ENCODE measurements around the gene NHEJ1. TPM values are rescaled to one million over a fixed set of nuclear protein-coding genes. Genes with fewer than 3 reads are reported as not detected.

Gene NHEJ1
- total RNA-seq, 4 donors from 2014 or later: 8.6 to 13.8 (median 11.9) TPM

DNA sequence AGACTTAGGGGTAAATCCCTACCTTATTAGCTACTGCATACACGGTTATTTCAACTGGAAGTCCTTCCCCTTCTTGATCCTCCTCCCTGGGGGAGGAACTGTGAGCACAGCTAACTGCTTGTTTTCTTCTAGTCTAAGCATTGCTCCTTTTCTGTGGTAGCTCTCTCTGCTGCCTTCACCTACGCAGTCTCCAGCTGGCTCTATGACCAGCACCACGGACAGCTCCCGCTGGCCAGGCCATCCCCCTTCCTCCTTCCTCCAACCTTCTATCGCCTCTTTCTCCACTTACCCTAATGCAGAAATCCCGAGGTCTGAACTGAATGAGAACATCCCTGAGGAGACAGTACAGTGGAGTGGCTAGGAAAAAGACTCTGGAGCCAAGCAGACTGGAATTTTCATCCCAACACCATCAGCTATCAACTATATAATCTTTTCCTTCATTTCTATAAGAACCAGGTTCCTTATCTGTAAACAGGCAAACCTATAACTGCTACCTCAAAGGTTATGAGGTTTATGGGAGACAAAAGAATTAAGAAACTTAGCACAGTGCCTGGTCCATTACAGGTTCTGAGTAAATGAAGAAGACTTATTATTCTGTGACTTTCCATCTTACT, 114.6 kb downstream of the NHEJ1 start:
- Histone ChIP-seq H3K27ac (no peak overlapping the region), H3K4me3 (replicated peaks in 1 of 3) (no peak overlapping the region), H3K9me3 (no peaks in the 10 kb centered on the region), H3K27me3 (no peaks in the 10 kb centered on the region), H3K4me1 (no peaks in the 10 kb centered on the region), H3K36me3 (no peaks in the 10 kb centered on the region)
- peak in 1 of 2 donors; percentile 30 for DNase-seq
- no peak for TF ChIP-seq POLR2A (IDR thresholded peaks at IDR 0.05)
- TF ChIP-seq, protein P1, sequence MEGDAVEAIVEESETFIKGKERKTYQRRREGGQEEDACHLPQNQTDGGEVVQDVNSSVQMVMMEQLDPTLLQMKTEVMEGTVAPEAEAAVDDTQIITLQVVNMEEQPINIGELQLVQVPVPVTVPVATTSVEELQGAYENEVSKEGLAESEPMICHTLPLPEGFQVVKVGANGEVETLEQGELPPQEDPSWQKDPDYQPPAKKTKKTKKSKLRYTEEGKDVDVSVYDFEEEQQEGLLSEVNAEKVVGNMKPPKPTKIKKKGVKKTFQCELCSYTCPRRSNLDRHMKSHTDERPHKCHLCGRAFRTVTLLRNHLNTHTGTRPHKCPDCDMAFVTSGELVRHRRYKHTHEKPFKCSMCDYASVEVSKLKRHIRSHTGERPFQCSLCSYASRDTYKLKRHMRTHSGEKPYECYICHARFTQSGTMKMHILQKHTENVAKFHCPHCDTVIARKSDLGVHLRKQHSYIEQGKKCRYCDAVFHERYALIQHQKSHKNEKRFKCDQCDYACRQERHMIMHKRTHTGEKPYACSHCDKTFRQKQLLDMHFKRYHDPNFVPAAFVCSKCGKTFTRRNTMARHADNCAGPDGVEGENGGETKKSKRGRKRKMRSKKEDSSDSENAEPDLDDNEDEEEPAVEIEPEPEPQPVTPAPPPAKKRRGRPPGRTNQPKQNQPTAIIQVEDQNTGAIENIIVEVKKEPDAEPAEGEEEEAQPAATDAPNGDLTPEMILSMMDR (IDR thresholded peaks at IDR 0.05): no peak
- intact Hi-C loops (cut with DNase I): no loop called here
- 4 to 6% methylated on average over 6 of the region's 6 CpGs for WGBS, 2 donors

DNA sequence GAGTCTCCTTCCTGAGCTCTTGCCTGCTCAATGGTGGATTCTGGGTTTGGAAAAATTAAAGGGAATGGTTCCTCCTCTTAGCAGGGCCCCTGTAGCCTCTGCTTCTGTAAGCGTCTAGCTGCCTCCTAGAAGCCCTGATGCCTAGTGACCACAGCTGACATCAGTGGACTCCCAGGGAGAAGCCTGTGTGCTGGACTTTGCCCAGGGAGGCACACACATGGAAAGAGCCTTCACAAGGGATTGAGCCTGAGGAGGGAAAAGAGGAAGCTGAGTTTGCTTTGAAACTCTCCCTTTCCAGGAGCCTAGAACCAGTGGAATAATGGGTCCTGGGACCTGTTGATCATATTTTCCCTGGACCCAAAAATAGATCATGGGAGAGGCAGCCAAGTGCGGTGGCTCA, 117.9 kb downstream of the NHEJ1 start:
- 71 to 86% methylated on average over 2 of the region's 2 CpGs for WGBS, 2 donors
- no peaks in the 10 kb centered on the region for H3K9me3 ChIP-seq
- no peaks in the 10 kb centered on the region for H3K4me1 ChIP-seq
- H3K4me3 ChIP-seq (replicated peaks in 1 of 3): no peak overlapping the region
- no peak for DNase-seq
- H3K36me3 ChIP-seq: no peaks in the 10 kb centered on the region
- no peaks in the 10 kb centered on the region for H3K27me3 ChIP-seq
- intact Hi-C loops (cut with DNase I): no loop called here
- TF ChIP-seq, protein P1 (IDR thresholded peaks at IDR 0.05): no peak
- no peak for TF ChIP-seq POLR2A (IDR thresholded peaks at IDR 0.05)
- H3K27ac ChIP-seq: no peak overlapping the region

DNA sequence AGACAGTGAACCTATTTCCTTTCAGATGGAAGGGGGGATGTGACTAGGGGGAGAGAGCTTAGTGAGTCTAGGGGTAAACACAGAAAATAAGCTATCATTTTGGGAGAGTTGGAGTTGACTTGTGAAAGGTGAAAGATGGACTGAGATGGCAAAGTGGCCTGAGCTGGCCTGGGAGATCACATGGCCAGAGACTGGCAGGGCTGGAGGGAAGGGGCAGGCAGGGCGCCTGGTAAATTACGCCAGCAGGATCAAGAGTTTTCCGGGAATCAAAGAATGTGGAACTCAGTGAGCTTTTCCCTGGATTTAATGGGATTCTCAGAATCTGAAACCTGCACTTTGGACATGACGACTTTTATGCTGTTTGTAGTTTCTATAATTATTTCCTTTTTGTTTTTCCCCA, 118.5 kb downstream of the NHEJ1 start:
- no peak for TF ChIP-seq POLR2A (IDR thresholded peaks at IDR 0.05)
- TF ChIP-seq, protein P1 (IDR thresholded peaks at IDR 0.05): no peak
- Histone ChIP-seq H3K4me3 (replicated peaks in 1 of 3) (no peak overlapping the region), H3K36me3 (no peaks in the 10 kb centered on the region), H3K4me1 (no peaks in the 10 kb centered on the region), H3K27ac (no peak overlapping the region), H3K27me3 (no peaks in the 10 kb centered on the region), H3K9me3 (no peaks in the 10 kb centered on the region)
- 71 to 80% methylated on average over 4 of the region's 4 CpGs for WGBS, 2 donors
- DNase-seq: no peak
- intact Hi-C loops (cut with DNase I): no loop called here

DNA sequence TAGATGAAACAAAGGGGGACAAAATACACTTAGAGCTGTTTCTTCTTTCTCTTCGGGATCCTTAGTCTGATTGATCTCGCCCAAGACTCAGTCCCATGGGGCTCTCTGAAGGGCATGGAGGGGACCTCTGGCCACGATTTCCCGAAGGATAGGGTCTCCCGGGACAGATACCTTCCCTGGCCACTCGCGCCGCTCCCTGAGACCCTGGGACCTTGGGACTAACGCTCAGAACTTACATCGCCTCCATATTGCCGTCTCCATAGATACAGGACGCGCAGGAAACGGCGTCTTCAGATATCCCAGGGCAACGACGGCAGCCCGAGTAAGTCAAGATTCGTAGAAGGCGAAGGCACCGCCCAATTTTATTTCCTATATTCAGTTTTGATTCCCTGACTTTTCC, 119.4 kb downstream of the NHEJ1 start, which contains the start of gene CFAP65:
CFAP65 (minus strand) TSS at position 265 of the 400 bp plus-strand sequence. CDS start 2,468 bp downstream, outside the sequence.
- intact Hi-C loops (cut with DNase I): no loop called here
- peak within 1 kb of the TSS in 1 of 3 donors; percentile 20 for H3K4me3 ChIP-seq (replicated peaks in 1 of 3)
- peak; percentile 53 to 59 for DNase-seq

DNA sequence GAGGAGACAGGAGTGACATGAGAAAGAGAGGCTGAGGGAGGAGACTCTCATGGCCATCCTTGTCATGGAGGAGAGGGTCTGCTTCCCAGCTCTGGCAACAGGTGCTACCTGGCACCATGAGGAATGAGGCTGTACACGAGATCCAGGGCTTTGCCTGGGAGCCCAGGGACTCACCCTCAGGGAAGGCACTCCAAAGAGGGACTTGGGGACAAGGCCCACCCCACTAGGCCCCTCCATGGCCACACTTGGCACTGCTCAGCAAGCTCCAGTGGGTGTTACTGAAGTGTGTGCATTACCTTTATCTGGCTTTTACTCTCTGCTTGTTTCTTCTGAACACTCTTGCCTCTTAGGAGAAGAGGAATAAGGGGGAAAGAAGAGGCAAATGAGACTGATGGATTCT, 122.0 kb downstream of the NHEJ1 start:
- no peak for TF ChIP-seq POLR2A (IDR thresholded peaks at IDR 0.05)
- TF ChIP-seq, protein P1 (IDR thresholded peaks at IDR 0.05): no peak
- 10 to 14% methylated on average over 1 of the region's 1 CpG for WGBS, 2 donors
- Histone ChIP-seq H3K36me3 (no peaks in the 10 kb centered on the region), H3K4me3 (replicated peaks in 1 of 3) (no peak overlapping the region), H3K9me3 (no peaks in the 10 kb centered on the region), H3K27ac (no peak overlapping the region), H3K4me1 (no peaks in the 10 kb centered on the region), H3K27me3 (no peaks in the 10 kb centered on the region)
- intact Hi-C loops (cut with DNase I): no loop called here
- DNase-seq: no peak

More for the DNA sequence above, 119.4 kb downstream of the NHEJ1 start, which contains the start of gene CFAP65:
- H3K4me1 ChIP-seq: no peaks in the 10 kb centered on the region
- WGBS, 2 donors: 1 to 5% methylated on average over 21 of the region's 21 CpGs
- H3K36me3 ChIP-seq: no peaks in the 10 kb centered on the region
- H3K9me3 ChIP-seq: no peaks in the 10 kb centered on the region
- no peak for TF ChIP-seq POLR2A (IDR thresholded peaks at IDR 0.05)
- TF ChIP-seq, protein P1 (IDR thresholded peaks at IDR 0.05): no peak
- H3K27me3 ChIP-seq: no peaks in the 10 kb centered on the region
- no peak within 1 kb of the TSS for H3K27ac ChIP-seq
